HEK293T (cell line): ENCODE data around the gene TCEAL1.

Source experiments
- CTCF ChIA-PET: fragments of 350-600 bp; formaldehyde crosslinking; extraction: SDS; loops from one replicate; lab custom pipeline; 2021; ENCODE audit warnings: antibody characterized with exemption, inconsistent platforms; lab: Yijun Ruan, JAX
- POLR2A ChIA-PET: fragments of 350-600 bp; formaldehyde crosslinking; extraction: SDS; loops from one replicate; lab custom pipeline; 2020; ENCODE audit warnings: antibody characterized with exemption, inconsistent platforms; lab: Yijun Ruan, JAX
- DNase-seq: peaks from one replicate; pipeline ENCODE4 v3.0.0; 2012; ENCODE audit warnings: mixed read lengths; ENCODE audit errors: extremely low spot score
- ARNT ChIP-seq: fragments of 450-650 bp; IDR thresholded peaks from 2 replicates; pipeline ENCODE4 v1.6.1; 2017; ENCODE audit warnings: mild to moderate bottlenecking
- BHLHE40 ChIP-seq: fragments of 450-650 bp; IDR thresholded peaks from 2 replicates; pipeline ENCODE4 v1.6.1; 2016; ENCODE audit warnings: mild to moderate bottlenecking, moderate library complexity, borderline replicate concordance
- CTBP1 ChIP-seq: fragments of 450-650 bp; IDR thresholded peaks from 2 replicates; pipeline ENCODE4 v1.6.1; 2016; ENCODE audit warnings: borderline replicate concordance
- ELF4 ChIP-seq: fragments of 450-650 bp; IDR thresholded peaks from 2 replicates; pipeline ENCODE4 v1.6.1; 2017; ENCODE audit warnings: antibody characterized with exemption
- FOXA1 ChIP-seq: fragments of 450-650 bp; IDR thresholded peaks from 2 replicates; pipeline ENCODE4 v1.6.1; 2016; ENCODE audit warnings: mild to moderate bottlenecking
- FOXK2 ChIP-seq: fragments of 450-650 bp; IDR thresholded peaks from 2 replicates; pipeline ENCODE4 v1.6.1; 2016; ENCODE audit warnings: mild to moderate bottlenecking
- FOXM1 ChIP-seq: fragments of 450-650 bp; IDR thresholded peaks from 2 replicates; pipeline ENCODE4 v1.6.1; 2017; ENCODE audit warnings: mild to moderate bottlenecking, borderline replicate concordance
- HDGF ChIP-seq: fragments of 450-650 bp; IDR thresholded peaks from 2 replicates; pipeline ENCODE4 v1.6.1; 2017; ENCODE audit warnings: antibody characterized with exemption, borderline replicate concordance
- L3MBTL2 ChIP-seq: fragments of 450-650 bp; conservative IDR thresholded peaks from 2 replicates; pipeline ENCODE4 v1.6.1; 2016; ENCODE audit warnings: mild to moderate bottlenecking
- LEF1 ChIP-seq: fragments of 450-650 bp; IDR thresholded peaks from 2 replicates; pipeline ENCODE4 v1.6.1; 2017; ENCODE audit warnings: mild to moderate bottlenecking, borderline replicate concordance
- NFRKB ChIP-seq: fragments of 450-650 bp; IDR thresholded peaks from 2 replicates; pipeline ENCODE4 v1.6.1; 2016; ENCODE audit warnings: mild to moderate bottlenecking, moderate library complexity
- SP1 ChIP-seq: fragments of 450-650 bp; IDR thresholded peaks from 2 replicates; pipeline ENCODE4 v1.6.1; 2017
- SUZ12 ChIP-seq: fragments of 450-650 bp; IDR thresholded peaks from 2 replicates; pipeline ENCODE4 v1.6.1; 2016; ENCODE audit warnings: mild to moderate bottlenecking
- TARDBP ChIP-seq: fragments of 450-650 bp; IDR thresholded peaks from 2 replicates; pipeline ENCODE4 v1.6.1; 2016
- ZNF384 ChIP-seq: fragments of 450-650 bp; IDR thresholded peaks from 2 replicates; pipeline ENCODE4 v1.6.1; 2016
- TF ChIP-seq, protein P1 (sequence below): fragments of 450-650 bp; IDR thresholded peaks from 2 replicates; pipeline ENCODE4 v1.6.1; 2016

Gene TCEAL1

DNA sequence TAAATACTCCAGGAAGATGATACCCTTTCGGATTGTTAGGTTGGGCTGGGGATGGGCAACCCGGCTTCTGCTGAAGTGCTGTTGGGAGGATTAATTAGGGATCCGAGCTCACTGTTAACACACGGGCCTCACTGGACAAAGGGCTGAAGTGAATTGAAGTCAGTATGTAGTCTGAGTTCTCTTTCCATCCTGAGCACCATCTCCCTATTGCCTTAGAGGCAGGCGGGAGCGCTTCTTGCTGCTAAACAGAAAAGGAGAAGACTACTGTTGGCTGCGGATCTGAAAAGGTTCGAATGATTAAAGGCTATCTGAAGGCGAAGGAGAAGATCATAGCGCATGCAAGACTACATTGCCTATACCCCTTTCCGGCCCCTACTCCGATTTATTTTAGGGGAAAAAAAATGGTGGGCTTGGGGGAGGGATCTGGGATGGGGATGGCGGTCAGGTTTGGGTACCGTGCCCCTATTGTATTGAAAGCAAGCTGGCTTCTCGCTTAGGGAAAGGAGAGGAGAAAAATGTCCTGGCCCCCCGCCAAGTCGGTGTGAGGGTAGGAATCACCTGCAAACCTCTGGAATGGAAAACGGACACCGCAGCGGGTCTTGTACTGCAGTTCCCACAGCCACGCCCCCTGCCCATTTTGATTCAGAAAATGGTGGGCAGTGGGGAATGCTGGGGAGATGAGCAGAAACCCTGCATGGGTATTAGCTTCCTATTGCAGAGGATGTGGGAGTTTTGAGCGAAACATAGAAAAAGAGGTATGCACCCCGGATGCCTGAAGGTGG, 35.4 kb downstream of the TCEAL1 start:
- ChIA-PET POLR2A (interaction anchor here (1.1 to 1.3 kb wide), 2 partner anchors 22 to 35 kb away, joined by 3 to 5 read pairs; partner anchors contain the start of genes MORF4L2 and TCEAL1), CTCF (interaction anchor here (0.5 to 1.4 kb wide), 2 partner anchors 34 to 107 kb away, joined by 3 to 5 read pairs (median 3); no protein-coding TSS in a partner anchor)
- TF ChIP-seq ZNF384 (no peak), CTBP1 (no peak), ARNT (no peak), LEF1 (no peak)
- no peak for DNase-seq

DNA sequence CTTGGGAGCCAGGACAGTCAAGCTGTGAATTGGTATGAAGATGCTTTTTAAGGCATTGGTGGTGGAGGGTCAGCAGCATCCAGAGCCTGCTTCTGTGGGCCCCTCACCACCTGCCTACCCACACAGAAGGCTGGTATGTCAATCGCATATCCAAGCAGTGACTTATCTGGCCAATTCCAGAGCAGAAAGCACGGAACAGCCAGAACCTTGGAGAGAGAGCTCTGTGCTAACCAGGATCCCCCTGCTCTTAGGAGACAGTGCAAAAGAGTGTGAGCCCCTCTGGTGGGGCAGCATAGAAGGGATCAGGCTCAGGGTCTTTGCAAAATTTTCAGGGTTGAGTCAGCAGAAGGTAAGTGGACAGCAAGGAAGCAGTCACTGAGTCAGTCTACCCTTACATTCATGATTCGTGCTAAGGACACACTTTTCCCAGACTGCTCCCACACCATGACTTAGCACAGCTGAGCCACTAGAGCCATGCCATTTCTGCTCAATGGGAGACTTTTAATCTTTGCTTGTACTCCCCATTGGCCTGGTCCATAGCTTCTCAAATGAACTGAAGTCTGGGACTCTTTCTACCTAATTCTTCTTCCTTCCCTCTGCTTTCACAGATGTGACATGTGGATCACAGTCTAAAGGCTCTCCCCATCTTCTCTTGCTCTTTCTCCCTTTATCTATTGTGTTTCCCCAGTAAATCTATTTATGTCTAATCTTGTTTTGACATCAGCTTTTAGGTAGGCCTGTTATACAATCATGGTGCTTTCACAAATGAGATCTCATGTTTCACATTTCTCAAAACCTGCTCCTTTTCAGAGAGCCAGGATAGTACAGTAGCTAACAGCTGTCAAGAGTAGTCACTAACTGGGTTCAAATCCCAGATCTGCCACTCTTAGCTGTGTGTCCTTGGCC, 37.7 kb downstream of the TCEAL1 start:
- ChIA-PET CTCF (interaction anchor here (1.8 kb wide), 1 partner anchor 37 kb away, joined by 5 read pairs; no protein-coding TSS in a partner anchor), POLR2A (interaction anchor here (1.4 to 4.0 kb wide), 2 partner anchors 10 to 37 kb away, joined by 4 to 17 read pairs; partner anchors contain the start of gene TCEAL1)

DNA sequence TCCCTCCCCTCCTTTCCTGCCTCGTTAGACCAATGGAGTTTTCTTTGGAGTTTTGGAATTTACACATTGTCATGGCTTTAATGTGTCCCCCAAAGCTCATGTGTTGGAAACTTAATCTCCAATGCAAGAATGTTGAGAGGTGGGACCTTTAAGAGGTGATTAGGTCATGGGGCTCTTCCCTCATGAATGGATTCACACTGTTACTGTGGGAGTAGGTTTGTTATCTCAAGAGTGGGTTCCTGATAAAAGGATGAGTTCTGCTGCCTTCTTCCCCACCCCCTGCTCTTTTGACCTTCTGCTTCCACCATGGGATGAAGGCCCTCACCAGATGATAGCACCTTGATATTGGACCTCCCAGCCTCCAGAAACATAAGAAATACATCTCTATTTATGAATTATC, 41.0 kb downstream of the TCEAL1 start:
- POLR2A ChIA-PET: interaction anchor here (1.3 to 4.0 kb wide), 2 partner anchors 40 kb away, joined by 3 to 17 read pairs; partner anchors contain the start of gene TCEAL1
- TF ChIP-seq, protein P1, sequence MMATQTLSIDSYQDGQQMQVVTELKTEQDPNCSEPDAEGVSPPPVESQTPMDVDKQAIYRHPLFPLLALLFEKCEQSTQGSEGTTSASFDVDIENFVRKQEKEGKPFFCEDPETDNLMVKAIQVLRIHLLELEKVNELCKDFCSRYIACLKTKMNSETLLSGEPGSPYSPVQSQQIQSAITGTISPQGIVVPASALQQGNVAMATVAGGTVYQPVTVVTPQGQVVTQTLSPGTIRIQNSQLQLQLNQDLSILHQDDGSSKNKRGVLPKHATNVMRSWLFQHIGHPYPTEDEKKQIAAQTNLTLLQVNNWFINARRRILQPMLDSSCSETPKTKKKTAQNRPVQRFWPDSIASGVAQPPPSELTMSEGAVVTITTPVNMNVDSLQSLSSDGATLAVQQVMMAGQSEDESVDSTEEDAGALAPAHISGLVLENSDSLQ: no peak
- TF ChIP-seq CTBP1 (no peak), TARDBP (no peak), LEF1 (no peak), SP1 (no peak), HDGF (no peak), FOXA1 (no peak), ARNT (no peak), FOXM1 (no peak), ELF4 (no peak), FOXK2 (no peak), NFRKB (no peak), SUZ12 (no peak), BHLHE40 (no peak), L3MBTL2 (no peak), ZNF384 (no peak)
- CTCF ChIA-PET: no interaction called here
- no peak for DNase-seq

More for the DNA sequence above, 37.7 kb downstream of the TCEAL1 start:
- TF ChIP-seq SUZ12: no peak
- TF ChIP-seq BHLHE40: no peak
- TF ChIP-seq, protein P1: no peak
- no peak for DNase-seq

DNA sequence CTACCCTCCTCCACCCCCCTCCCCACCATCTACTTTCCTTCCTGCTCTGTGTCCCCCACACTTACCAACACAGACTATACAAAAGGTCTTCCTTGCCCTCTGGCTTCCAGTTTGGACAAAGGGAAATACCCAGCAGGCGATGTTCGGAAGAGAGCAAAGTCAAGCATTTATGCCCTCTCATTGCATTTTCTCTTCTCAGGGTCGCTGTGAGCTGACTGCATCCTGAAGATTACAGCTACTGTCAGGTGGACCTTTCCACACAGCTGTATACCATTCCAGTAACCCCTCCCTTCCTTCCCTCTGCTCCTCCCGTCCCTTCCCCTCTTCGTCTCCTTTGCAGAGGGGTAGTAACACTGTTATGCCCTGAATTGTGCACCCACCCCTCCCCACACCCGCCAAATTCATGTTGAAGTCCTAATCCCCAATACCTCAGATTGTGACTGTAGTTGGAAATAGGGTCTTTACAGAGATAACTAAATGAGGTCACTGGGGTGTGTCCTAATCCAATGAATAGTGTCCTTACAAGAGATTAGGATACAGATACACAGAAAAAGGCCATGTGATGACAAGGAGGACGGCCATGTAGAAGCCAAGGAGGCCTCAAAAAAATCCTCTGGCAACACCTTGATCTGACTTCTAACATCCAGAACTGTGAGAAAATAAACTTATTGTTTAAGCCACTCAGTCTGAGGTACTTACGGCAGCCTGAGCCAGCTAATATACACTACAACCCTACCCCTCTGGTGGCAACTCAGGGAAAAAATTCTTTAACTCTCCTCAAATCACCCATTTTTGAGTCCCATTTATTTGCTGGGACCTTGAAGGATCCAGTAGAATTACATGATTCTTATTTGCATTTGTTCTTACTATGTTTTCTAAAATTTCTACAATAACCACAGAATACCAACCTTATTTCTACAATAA, 46.0 kb downstream of the TCEAL1 start:
- ChIA-PET CTCF (no interaction called here), POLR2A (interaction anchor here (1.0 to 1.4 kb wide), 2 partner anchors 46 to 142 kb away, joined by 3 read pairs; partner anchors contain the start of gene TCEAL1)
- DNase-seq: no peak
- TF ChIP-seq NFRKB (no peak), ARNT (no peak), TARDBP (no peak), FOXK2 (no peak), SP1 (no peak), CTBP1 (no peak), FOXA1 (no peak), ZNF384 (no peak), ELF4 (no peak), LEF1 (no peak), BHLHE40 (no peak), SUZ12 (no peak), FOXM1 (no peak), L3MBTL2 (no peak)
- TF ChIP-seq, protein P1: no peak
